ENCODE measurements around the gene KCND3.

Gene KCND3

DNA sequence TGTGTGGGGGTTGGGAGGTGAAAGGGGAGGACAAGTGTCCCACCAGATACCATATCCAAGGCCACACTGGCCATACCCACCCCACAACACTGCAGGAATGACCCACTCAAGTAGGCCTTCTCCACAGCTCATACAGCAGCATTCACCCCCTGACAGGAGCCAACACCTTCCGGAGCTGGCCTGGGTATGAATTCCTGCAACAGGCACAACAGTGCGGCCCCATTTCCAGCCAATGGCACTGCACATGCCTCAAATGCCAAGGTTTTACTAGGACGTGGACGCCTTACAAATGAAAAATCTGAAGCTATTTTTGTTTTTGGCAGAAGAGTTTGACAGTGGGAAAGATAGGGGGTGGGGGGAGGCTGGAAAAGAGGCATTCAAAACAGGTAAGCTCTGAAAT lies 2.0 kb downstream of the KCND3 start:
- DNase-seq, result no peak

DNA sequence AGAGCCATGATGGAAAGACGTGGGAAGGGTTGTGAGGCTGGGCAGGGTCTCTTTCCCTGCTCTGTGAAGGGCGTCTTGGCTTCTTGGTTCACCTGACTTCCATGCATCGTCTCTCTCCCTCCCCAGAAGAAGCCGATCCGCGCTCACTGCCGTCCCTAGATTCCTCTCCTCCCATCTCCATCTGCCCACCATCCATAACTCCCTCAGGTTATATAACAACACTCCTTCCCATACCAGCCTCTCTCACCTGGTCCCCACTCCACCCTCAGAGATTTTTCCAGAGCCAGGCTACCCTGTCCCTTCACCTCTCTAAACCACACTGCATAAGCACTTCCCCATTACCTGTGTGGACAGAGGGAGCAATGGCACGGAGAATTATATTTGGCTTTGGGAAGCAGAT lies 6.0 kb downstream of the KCND3 start:
- DNase-seq, result no peak

DNA sequence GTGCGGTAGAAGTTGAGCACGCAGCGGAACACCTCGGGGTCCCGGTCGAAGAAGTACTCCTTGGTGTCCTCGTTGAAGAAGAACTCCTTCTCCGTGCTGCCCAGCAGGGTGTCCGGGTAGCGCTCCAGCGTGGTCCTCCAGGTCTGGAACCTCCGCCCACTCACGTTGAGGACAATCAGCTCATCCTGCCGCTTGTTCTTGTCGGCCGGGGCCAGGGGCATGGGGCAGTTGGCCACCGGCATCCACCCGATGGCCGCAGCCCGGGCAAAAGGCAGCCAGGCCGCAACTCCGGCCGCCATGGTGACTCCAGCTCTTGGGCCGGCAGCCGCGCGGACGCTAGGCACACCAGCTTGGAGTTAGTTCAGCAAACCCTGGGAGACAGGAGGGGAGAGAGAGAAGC lies 7.0 kb downstream of the KCND3 start:
- no peak for DNase-seq

- DNase-seq, result no peak
These were observed 7.6 kb downstream of the KCND3 start for GRCh38 chr1:111981871-111982270.

GRCh38 chr1:111981090-111981489 lies 8.4 kb downstream of the KCND3 start:
- no peak for DNase-seq

DNA sequence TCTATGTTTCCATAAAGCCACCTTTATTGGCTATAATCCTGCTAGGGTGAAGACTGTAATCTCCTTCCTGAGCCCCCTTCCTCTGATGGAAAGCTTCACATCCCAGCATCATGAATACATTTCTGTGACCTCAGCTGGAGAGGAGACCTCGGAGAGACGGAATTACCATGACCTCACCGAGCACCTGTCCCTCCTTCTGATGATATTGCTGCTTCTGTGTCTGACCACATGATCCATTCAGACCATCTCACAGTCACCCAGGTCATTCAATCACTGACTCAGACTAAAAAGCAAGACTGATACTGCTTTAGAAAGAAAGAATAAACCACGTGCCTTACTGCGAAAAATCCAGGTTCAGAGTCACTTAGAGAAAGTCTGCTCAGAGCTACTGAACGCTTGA lies 8.8 kb downstream of the KCND3 start:
- no peak for DNase-seq

DNA sequence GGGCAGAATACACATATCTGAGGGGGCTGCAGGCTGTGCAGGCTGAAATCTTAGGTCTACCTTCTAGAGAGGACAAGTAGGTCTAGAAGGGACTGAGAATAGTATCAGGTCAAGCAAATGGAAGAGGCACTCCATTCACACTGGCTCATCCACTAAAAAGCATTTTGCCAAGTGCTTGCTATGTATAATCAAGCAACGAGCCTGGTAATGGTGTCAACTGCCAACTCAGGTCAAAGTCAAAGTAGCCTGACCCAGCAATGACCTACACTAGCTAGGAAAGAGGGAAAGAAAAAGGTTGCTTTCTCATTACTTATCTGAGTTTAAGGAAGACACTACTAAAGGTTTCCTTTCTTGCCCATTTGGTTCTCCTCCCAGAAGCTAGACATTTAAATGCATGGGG lies 10.8 kb downstream of the KCND3 start:
- DNase-seq, result no peak

DNA sequence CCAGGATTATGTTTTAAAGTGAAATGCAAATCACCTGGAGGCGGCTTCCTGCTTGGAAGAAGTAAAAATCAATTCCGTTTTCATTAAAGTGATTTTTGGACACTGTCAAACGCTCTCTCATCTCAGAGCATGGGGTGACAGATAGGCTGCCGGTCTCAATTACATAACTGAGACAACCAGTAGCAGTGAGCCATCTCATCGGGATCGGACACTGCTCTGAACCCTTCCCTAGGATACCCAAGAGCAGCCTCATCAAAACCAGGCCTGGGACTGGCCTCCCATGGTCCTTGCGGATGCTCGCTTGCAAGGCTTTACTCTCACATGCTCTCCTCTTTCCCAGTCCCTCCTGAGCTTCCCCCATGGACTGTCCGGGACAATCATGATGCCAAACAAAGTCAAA lies 12.1 kb downstream of the KCND3 start:
- DNase-seq, result no peak

DNA sequence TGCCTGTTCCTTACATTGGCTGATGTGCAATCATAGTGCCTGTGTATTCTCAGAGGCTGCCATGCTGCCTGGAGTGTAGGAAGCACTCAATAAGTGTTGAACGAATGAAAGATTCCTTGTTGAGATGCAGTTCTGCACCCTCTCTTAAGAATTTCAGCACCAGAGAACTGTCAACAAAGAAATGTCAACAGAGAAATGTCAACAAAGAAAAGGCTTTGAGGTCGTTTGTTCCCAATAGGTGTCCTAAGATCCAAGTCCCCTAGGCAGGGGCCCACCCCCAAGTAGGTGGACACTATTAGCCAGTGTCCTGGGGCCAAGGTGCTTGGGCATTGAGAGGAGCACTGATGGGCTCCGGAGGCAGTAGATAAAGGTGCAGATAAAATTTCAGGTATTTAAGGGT lies 12.6 kb downstream of the KCND3 start:
- DNase-seq, result no peak

- DNase-seq, result no peak
These were observed 13.1 kb downstream of the KCND3 start for GRCh38 chr1:111976332-111976731.

GRCh38 chr1:111973150-111973790 lies 16.2 kb downstream of the KCND3 start:
- DNase-seq, result no peak

DNA sequence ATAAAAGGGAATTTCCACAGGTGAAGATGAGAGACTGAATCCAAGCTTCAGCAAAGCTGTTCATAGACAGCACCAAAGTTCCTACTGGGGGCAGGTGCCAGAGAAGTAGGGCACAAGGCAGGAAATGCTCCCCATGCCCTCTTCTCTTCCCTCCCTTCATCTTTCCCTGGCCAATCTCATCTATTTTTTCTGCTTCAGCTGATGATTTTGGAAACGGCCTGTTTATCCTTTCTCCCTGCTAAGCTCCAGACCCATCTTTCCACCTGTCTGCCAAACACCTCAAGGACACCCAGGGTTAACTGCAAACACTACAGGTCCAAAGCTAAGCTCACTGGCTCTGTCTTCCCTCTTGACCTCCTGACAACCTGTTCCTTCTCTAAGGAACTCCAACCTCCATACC lies 18.1 kb downstream of the KCND3 start:
- no peak for DNase-seq

DNA sequence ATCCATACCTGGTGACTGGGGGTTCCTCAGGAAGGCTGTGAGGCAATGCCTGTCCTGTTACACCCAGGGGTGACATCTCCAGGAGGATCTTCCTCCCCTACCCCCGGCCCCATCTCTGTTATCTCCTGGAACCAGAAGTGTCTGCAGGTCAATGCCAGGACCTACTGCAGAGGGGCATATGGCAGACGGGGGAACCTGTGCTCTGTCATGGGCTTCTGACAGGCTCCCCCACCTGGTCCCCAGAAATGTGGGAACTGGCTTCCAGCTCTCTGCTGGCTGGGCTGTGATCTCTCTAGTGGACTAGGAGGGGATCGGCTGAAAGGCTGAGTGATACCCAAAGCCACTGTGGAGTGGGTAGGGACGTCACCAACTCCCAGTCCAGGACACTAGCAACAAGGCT lies 21.0 kb downstream of the KCND3 start:
- no peak for DNase-seq

GRCh38 chr1:111967886-111968285 lies 21.6 kb downstream of the KCND3 start:
- DNase-seq, result no peak

GRCh38 chr1:111967067-111967690 lies 22.3 kb downstream of the KCND3 start:
- DNase-seq, result no peak

DNA sequence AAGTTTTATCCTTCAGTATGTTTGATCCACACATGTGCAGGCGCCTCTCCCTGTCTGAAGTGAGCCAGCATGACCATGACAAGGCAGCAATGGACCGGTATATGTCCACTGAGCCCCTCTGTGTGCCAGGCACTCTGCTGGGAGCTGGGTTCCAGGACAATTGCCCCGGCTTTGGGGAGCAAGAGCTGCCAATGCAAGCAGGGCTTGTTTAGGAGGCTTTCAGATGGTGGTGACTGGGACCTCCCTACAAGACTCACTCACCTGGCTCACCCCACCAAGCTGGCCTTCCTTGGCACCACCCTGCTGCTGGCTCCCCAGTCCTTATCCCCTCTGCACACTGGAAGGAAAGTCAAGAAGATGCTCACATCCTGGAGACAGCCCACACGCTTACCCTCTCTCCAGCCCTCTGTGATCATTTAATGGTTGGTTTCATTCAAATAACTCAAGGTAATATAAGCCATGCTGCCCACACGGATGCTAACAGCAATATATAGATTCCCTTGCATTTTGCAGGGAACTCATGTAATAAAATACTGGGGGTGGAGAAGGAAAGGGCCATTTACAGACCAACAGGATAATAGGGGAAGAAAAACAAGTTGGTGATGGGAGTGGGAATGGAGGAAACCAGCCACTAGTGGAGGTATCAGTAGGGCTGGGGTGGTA lies 23.6 kb downstream of the KCND3 start:
- no peak for DNase-seq

GRCh38 chr1:111963985-111964738 lies 25.3 kb downstream of the KCND3 start:
- no peak for DNase-seq

GRCh38 chr1:111961773-111962565 lies 27.5 kb downstream of the KCND3 start:
- DNase-seq, result no peak

GRCh38 chr1:111961016-111961415 lies 28.5 kb downstream of the KCND3 start:
- no peak for DNase-seq

- no peak for DNase-seq
These were observed 30.0 kb downstream of the KCND3 start for GRCh38 chr1:111959436-111959835.

- no peak for DNase-seq
These were observed 30.6 kb downstream of the KCND3 start for GRCh38 chr1:111958851-111959250.

- DNase-seq, result no peak
These were observed 31.4 kb downstream of the KCND3 start for GRCh38 chr1:111958075-111958474.
